Measurements from ENCODE around the gene ARRDC4. TPM values are rescaled to one million over a fixed set of nuclear protein-coding genes. Genes with fewer than 3 reads are reported as not detected.

Gene ARRDC4
- total RNA-seq (ENCODE audit: unreplicated experiment), result 6.7 TPM
- long read RNA-seq, result 0 reads

DNA sequence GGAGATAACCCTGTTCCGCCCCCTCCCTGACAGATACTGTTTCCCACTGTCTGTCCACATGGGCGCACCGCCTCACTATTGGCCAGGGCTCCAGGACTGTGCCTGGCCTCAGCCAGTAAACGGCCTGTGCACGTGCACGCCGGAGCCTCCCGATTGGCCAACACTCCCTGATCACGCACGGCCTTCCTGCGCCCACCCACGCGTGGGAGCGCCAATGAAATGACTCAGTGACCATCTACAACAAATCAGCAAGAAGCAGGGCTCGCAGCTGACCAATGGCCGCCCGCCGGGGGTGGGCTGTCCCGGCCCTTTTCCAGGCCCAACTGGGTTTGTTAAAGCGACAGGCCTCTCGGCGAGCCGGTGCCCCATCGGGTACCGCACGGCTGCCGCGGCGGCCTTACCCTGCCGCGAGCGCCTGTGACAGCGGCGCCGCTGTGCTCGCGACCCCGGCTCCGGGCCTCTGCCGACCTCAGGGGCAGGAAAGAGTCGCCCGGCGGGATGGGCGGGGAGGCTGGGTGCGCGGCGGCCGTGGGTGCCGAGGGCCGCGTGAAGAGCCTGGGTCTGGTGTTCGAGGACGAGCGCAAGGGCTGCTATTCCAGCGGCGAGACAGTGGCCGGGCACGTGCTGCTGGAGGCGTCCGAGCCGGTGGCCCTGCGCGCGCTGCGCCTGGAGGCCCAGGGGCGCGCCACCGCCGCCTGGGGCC is at the start of gene ARRDC4:
ARRDC4 (plus strand) TSS at position 340 of the 703 bp plus-strand sequence; CDS start at position 499, 159 bp downstream.
- peak; percentile 98 for DNase-seq (ENCODE audit: low spot score)
- H3K4me3 Mint-ChIP-seq (ENCODE audit: unreplicated experiment), result peak within 1 kb of the TSS; percentile 88
- peaks cover 8% of the 10 kb centered on the region for H3K4me1 Mint-ChIP-seq (ENCODE audit: unreplicated experiment)
- peak within 1 kb of the TSS; percentile 66 for H3K27ac Mint-ChIP-seq (ENCODE audit: unreplicated experiment)
- no peak for TF ChIP-seq CTCF (IDR thresholded peaks at IDR 0.05; ENCODE audit: unreplicated experiment)
- peaks cover 3% of the 10 kb centered on the region for H3K27me3 Mint-ChIP-seq (ENCODE audit: unreplicated experiment)
- H3K36me3 Mint-ChIP-seq (ENCODE audit: low read depth, unreplicated experiment), result no peaks in the 10 kb centered on the region
- no peaks in the 10 kb centered on the region for H3K9me3 Mint-ChIP-seq (ENCODE audit: unreplicated experiment)

DNA sequence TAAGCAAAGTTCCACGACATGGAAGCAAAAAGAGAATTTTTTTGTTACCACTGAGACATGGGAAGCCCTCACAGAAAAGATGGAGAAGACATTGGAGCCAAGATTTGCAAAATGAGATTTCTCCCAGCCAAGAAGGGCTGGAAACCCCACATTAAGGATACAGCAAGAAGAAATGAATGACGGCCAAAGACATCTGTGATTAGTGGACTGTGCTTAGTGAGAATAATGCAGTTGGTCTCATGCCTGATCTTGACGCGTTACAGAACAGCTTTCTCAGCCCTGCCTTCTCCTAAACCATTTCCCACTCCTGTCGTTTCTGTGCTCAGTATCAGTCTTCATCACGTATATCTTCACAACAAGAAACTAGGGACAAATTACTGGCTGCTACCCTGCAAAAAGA is 45.8 kb upstream of the ARRDC4 start:
- H3K36me3 Mint-ChIP-seq (ENCODE audit: low read depth, unreplicated experiment), result no peaks in the 10 kb centered on the region
- H3K4me1 Mint-ChIP-seq (ENCODE audit: unreplicated experiment), result no peaks in the 10 kb centered on the region
- peaks cover 1% of the 10 kb centered on the region for H3K27me3 Mint-ChIP-seq (ENCODE audit: unreplicated experiment)
- H3K4me3 Mint-ChIP-seq (ENCODE audit: unreplicated experiment), result no peak overlapping the region
- DNase-seq (ENCODE audit: low spot score), result no peak
- H3K27ac Mint-ChIP-seq (ENCODE audit: unreplicated experiment), result no peak overlapping the region
- no peak for TF ChIP-seq CTCF (IDR thresholded peaks at IDR 0.05; ENCODE audit: unreplicated experiment)
- H3K9me3 Mint-ChIP-seq (ENCODE audit: unreplicated experiment), result peaks cover 5% of the 10 kb centered on the region

- Mint-ChIP-seq H3K27ac (ENCODE audit: unreplicated experiment) (no peak overlapping the region), H3K4me3 (ENCODE audit: unreplicated experiment) (no peak overlapping the region), H3K4me1 (ENCODE audit: unreplicated experiment) (no peaks in the 10 kb centered on the region), H3K9me3 (ENCODE audit: unreplicated experiment) (peaks cover 5% of the 10 kb centered on the region), H3K36me3 (ENCODE audit: low read depth, unreplicated experiment) (no peaks in the 10 kb centered on the region), H3K27me3 (ENCODE audit: unreplicated experiment) (no peaks in the 10 kb centered on the region)
- TF ChIP-seq CTCF (IDR thresholded peaks at IDR 0.05; ENCODE audit: unreplicated experiment), result no peak
- no peak for DNase-seq (ENCODE audit: low spot score)
Observed at GRCh38 chr15:97915261-97915660, 45.2 kb upstream of the ARRDC4 start.

DNA sequence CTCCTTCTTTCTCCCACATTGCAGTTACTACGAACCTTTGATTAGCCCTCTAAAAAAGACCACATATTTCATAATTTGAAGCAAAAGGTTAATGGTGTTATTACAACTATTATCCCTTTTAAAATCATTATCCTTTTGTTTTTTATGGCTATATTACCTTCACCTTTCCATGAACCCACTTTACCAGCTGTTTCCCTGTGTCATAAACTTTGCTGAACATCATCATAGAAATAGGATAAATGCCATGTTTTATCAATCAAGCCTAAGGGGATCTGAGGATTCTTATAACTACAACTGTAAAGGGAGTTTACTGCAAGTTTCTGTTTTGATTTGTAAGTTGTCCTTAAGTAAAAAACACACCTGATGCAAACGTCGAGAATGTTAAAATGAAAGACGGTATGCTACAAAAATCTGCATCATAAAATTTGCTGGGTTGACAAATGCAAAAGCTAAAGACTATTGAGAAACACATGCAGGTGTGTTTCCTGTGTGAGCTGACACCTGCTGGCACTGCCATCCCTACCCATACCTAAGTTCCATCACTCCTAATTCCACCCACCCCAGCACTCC is 39.1 kb upstream of the ARRDC4 start:
- Mint-ChIP-seq H3K9me3 (ENCODE audit: unreplicated experiment) (peaks cover 5% of the 10 kb centered on the region), H3K36me3 (ENCODE audit: low read depth, unreplicated experiment) (no peaks in the 10 kb centered on the region), H3K27me3 (ENCODE audit: unreplicated experiment) (no peaks in the 10 kb centered on the region), H3K27ac (ENCODE audit: unreplicated experiment) (no peak overlapping the region), H3K4me1 (ENCODE audit: unreplicated experiment) (no peaks in the 10 kb centered on the region), H3K4me3 (ENCODE audit: unreplicated experiment) (no peak overlapping the region)
- no peak for DNase-seq (ENCODE audit: low spot score)
- no peak for TF ChIP-seq CTCF (IDR thresholded peaks at IDR 0.05; ENCODE audit: unreplicated experiment)
